Esophagus squamous epithelium (tissue), 5 donors: Measurements from ENCODE around the gene NAV2. TPM values are rescaled to one million over a fixed set of nuclear protein-coding genes. Genes with fewer than 3 reads are reported as not detected.

Source experiments
- DNase-seq: peaks from one replicate; lab custom pipeline; 2025; lab: John Stamatoyannopoulos, UW
- H3K27ac ChIP-seq, 4 donors: fragments of 200-600 bp; sonication (generic); one replicate each; pipeline ENCODE4 v1.5.1; 2016 to 2019; ENCODE audit warnings: mild to moderate bottlenecking in 1 of 4
- H3K27me3 ChIP-seq, 4 donors: fragments of 200-600 bp; sonication (generic); 1 replicate in 3 of 4; 2 replicates in 1 of 4; pipeline versions ENCODE4 v1.5.1 to v1.6.0; 2017 to 2021; ENCODE audit warnings: antibody characterized with exemption in 1 of 4
- H3K36me3 ChIP-seq, 3 donors: fragments of 200-600 bp; sonication (generic); one replicate each; pipeline ENCODE4 v1.5.1; 2016 to 2019
- H3K4me1 ChIP-seq, 3 donors: fragments of 200-600 bp; sonication (generic); one replicate each; pipeline ENCODE4 v1.5.1; 2017 to 2019
- H3K4me3 ChIP-seq, 4 donors: fragments of 200-600 bp; sonication (generic); 1 replicate in 3 of 4; 2 replicates in 1 of 4; pipeline ENCODE4 v1.5.1; 2016 to 2019; ENCODE audit warnings: mild to moderate bottlenecking in 2 of 4, moderate library complexity in 1 of 4
- H3K9me3 ChIP-seq, 3 donors: fragments of 200-600 bp; sonication (generic); one replicate each; pipeline ENCODE4 v1.5.1; 2016 to 2019
- POLR2A ChIP-seq, 4 donors: fragments of 450-650 bp; IDR thresholded peaks; one replicate each; pipeline ENCODE4 v1.6.1; 2017; ENCODE audit warnings: antibody characterized with exemption in 4 of 4, mild to moderate bottlenecking in 4 of 4, moderate library complexity in 3 of 4
- WGBS, 2 donors: methylation state at CpG; one replicate each; pipeline ENCODE4 v1.1.5; 2018; 5-methylcytosine and 5-hydroxymethylcytosine counted together
- intact Hi-C: fragments of 100-400 bp; cut with DNase I; formaldehyde crosslinking; loops from one replicate; pipeline ENCODE4 v1.15.0; 2022
- total RNA-seq, 4 donors: library from RNA; depleted of rRNA; stranded (reverse); fragments of >200 nt; gene quantifications; one replicate each; pipeline ENCODE4 v1.1.0, GENCODE V29; 2016
- TF ChIP-seq, protein P1 (sequence below), 6 experiments: fragments of 450-650 bp in 4 of 6; fragments of 200-600 bp in 2 of 6; sonication (generic) in 2 of 6; IDR thresholded peaks; one replicate each; pipeline ENCODE4 v1.5.1; 2016 to 2019; ENCODE audit warnings: antibody characterized with exemption in 6 of 6, mild to moderate bottlenecking in 4 of 6, moderate library complexity in 4 of 6
- donor health status: DM: yes; HTN: yes; CAD: no.

NAV2 gene
- total RNA-seq, 4 donors from 2014 or later: 4.9 to 19.1 (median 14.6) TPM

DNA sequence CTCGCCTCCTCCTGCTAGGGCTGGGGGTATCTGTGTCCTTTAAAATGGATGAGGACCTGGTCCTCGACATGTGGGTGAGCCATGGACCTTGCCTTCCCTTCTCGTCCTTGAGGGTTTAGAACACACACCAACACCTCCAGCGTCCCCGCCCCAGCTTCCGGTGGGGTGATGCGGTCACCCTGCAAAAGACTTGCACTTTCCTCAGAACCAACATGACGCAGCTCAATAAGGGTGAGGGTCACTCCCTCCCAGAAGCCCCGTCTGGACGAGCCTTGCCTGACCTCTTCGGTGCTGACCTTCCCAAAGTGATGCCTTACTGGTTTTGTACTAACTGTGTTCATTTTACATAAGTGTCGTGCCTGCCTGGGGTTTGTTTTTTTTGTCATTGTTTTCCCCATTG is 406.7 kb downstream of the NAV2 start:
- no peak for DNase-seq
- Histone ChIP-seq H3K36me3 (peaks cover 0 to 63% (median 8%) of the 10 kb centered on the region in 3 donors), H3K4me3 (no peak overlapping the region), H3K27me3 (no peaks in the 10 kb centered on the region), H3K9me3 (no peaks in the 10 kb centered on the region), H3K27ac (no peak overlapping the region), H3K4me1 (no peaks in the 10 kb centered on the region)
- intact Hi-C loops: loop anchor here (5.0 kb wide), 1 partner anchor 162 kb away; no protein-coding TSS in a partner anchor
- TF ChIP-seq POLR2A (IDR thresholded peaks at IDR 0.05): no peak
- TF ChIP-seq, protein P1, sequence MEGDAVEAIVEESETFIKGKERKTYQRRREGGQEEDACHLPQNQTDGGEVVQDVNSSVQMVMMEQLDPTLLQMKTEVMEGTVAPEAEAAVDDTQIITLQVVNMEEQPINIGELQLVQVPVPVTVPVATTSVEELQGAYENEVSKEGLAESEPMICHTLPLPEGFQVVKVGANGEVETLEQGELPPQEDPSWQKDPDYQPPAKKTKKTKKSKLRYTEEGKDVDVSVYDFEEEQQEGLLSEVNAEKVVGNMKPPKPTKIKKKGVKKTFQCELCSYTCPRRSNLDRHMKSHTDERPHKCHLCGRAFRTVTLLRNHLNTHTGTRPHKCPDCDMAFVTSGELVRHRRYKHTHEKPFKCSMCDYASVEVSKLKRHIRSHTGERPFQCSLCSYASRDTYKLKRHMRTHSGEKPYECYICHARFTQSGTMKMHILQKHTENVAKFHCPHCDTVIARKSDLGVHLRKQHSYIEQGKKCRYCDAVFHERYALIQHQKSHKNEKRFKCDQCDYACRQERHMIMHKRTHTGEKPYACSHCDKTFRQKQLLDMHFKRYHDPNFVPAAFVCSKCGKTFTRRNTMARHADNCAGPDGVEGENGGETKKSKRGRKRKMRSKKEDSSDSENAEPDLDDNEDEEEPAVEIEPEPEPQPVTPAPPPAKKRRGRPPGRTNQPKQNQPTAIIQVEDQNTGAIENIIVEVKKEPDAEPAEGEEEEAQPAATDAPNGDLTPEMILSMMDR (IDR thresholded peaks at IDR 0.05): no peak
- 89 to 90% methylated on average over 10 to 11 of the region's 12 CpGs for WGBS, 2 donors

DNA sequence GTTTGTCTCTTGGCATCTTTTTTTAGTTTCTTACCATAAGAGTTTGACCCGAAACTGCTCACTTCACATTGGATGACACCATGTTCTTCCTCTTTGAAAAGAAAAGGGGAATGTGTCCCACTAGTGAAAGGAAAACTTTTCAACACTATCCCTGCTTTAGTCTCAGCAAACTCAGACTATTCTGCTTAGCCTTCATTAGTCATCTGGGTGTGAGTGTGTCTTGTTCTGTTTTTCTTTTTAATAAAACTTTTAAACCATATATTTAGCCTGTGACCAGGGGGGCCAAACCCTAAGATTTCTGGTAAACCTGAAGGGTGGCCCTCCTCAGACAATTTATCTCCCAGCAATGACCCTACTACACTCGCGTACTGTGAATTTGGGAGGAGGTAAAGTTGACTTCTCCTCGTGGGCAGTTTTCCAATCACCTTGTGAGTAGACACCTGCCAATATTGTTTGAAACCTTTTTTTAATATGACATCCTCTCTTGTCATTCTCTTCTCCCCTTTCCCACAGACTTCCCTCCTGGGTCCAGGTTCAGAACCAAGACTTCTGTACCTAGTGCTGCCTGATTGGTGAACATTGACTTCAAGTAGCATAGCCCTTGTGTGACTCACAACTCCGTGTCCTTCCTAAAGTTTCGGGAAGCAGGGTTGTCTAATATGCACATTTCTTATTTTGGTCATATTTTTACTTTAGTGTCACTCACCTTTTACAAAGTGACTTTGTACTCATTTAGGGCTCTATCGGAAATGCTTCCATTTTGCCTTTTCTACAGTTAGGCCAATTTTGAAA is 407.7 kb downstream of the NAV2 start:
- Histone ChIP-seq H3K4me3 (no peak overlapping the region), H3K27me3 (no peaks in the 10 kb centered on the region), H3K4me1 (no peaks in the 10 kb centered on the region), H3K9me3 (no peaks in the 10 kb centered on the region), H3K27ac (no peak overlapping the region), H3K36me3 (peaks cover 0 to 53% (median 8%) of the 10 kb centered on the region in 3 donors)
- intact Hi-C loops: loop anchor here (10.0 kb wide), 1 partner anchor 234 kb away; no protein-coding TSS in a partner anchor
- WGBS, 2 donors: 86 to 91% methylated on average over 7 of the region's 7 CpGs
- DNase-seq: no peak
- no peak for TF ChIP-seq POLR2A (IDR thresholded peaks at IDR 0.05)
- TF ChIP-seq, protein P1 (IDR thresholded peaks at IDR 0.05): no peak

DNA sequence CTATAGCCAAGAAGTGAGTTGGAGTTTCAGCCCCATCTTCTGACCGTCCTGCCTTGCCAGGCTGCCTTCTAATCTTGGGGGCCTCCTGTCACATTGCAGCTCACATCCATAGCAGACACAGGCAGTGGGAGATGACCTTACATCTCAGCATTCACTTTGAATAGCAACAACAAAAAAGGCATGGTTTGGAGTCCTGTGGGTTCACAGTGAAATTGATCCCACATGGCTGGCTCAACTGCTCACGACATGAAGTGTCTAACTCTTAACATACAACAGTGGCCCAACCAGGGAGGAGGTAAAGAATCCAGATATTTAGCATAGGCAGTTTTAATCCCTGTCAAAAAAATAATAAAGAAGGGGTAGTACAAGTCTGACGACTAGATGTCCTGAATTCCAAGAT is 409.5 kb downstream of the NAV2 start:
- Histone ChIP-seq H3K27me3 (no peaks in the 10 kb centered on the region), H3K27ac (no peak overlapping the region), H3K4me3 (no peak overlapping the region), H3K9me3 (no peaks in the 10 kb centered on the region), H3K4me1 (no peaks in the 10 kb centered on the region), H3K36me3 (peaks cover 0 to 36% (median 8%) of the 10 kb centered on the region in 3 donors)
- no peak for DNase-seq
- TF ChIP-seq POLR2A (IDR thresholded peaks at IDR 0.05): no peak
- TF ChIP-seq, protein P1 (IDR thresholded peaks at IDR 0.05): no peak
- WGBS, 2 donors: 75 to 81% methylated on average over 3 of the region's 3 CpGs
- intact Hi-C loops: loop anchor here (10.0 kb wide), 1 partner anchor 233 kb away; no protein-coding TSS in a partner anchor

DNA sequence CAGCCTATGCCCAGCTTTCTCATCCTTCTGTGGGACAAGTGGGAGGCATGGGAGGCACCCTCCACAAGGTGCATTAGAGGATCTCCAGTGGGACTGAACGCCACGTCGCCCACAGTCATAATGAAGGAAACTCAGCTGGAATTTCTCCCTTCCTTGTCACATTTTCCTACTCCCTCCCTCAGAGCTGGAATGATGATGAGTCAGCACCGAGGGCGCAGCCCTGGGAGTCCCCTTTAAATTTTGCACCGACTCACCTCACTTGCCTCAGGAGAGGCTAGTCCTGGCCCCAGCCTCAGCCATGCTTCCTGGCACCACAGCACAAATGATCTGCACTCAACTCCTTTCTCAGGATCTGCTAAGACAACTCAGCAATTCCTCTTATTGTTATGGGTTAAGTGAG is 413.3 kb downstream of the NAV2 start:
- Histone ChIP-seq H3K27me3 (no peaks in the 10 kb centered on the region), H3K4me1 (no peaks in the 10 kb centered on the region), H3K9me3 (no peaks in the 10 kb centered on the region), H3K27ac (no peak overlapping the region), H3K4me3 (no peak overlapping the region), H3K36me3 (no peaks in the 10 kb centered on the region)
- no peak for TF ChIP-seq POLR2A (IDR thresholded peaks at IDR 0.05)
- TF ChIP-seq, protein P1 (IDR thresholded peaks at IDR 0.05): no peak
- 39 to 51% methylated on average over 4 to 6 of the region's 6 CpGs for WGBS, 2 donors
- no peak for DNase-seq
- intact Hi-C loops: loop anchor here (10.0 kb wide), 1 partner anchor 229 kb away; no protein-coding TSS in a partner anchor

- Histone ChIP-seq H3K27me3 (peaks cover 0 to 4% (median 0%) of the 10 kb centered on the region in 4 donors), H3K9me3 (no peaks in the 10 kb centered on the region), H3K4me3 (no peak overlapping the region), H3K36me3 (no peaks in the 10 kb centered on the region), H3K27ac (no peak overlapping the region), H3K4me1 (peaks cover 0 to 2% (median under 1%) of the 10 kb centered on the region in 3 donors)
- no peak for DNase-seq
- WGBS, 2 donors: 60 to 61% methylated on average over 8 of the region's 8 CpGs
- intact Hi-C loops: loop anchor here (10.0 kb wide), 1 partner anchor 228 kb away; no protein-coding TSS in a partner anchor
- TF ChIP-seq, protein P1 (IDR thresholded peaks at IDR 0.05): no peak
- TF ChIP-seq POLR2A (IDR thresholded peaks at IDR 0.05): no peak
Measured at GRCh38 chr11:20126724-20127123, 414.1 kb downstream of the NAV2 start.
